Measurements from ENCODE around the gene DPYSL3.
"Not testable (repeated sequence)": the region's sequence is repeated elsewhere in the genome, so short reads cannot be mapped to it uniquely, and the experiment has no call there.

The DPYSL3 gene

GRCh38 chr5:147554261-147554817, 44.5 kb upstream of the DPYSL3 start:
- Histone ChIP-seq H3K4me2 (ENCODE audit: low read length) (peak overlapping the region; percentile 35), H3K27me3 (ENCODE audit: insufficient read depth, low read length) (no peaks in the 10 kb centered on the region), H3K14ac (ENCODE audit: low read length) (no peak overlapping the region), H3K9me3 (ENCODE audit: insufficient read depth, low read depth, low read length) (no peaks in the 10 kb centered on the region), H4K91ac (ENCODE audit: low read depth, low read length) (no peak overlapping the region), H3K4me3 (ENCODE audit: low read depth, low read length) (no peak overlapping the region), H2BK12ac (ENCODE audit: low read length) (no peak overlapping the region), H3K27ac (ENCODE audit: low read depth, low read length) (peak overlapping the region; percentile 69), H4K12ac (ENCODE audit: low read depth, low read length) (no peak overlapping the region), H3K9ac (ENCODE audit: low read length) (no peak overlapping the region), H3K79me1 (ENCODE audit: low read length) (peaks cover 15% of the 10 kb centered on the region), H3K23ac (ENCODE audit: low read length) (no peak overlapping the region), H3K79me2 (ENCODE audit: control insufficient read depth, insufficient read depth, low read length, poor library complexity) (no peaks in the 10 kb centered on the region), H3K36me3 (ENCODE audit: control insufficient read depth in 1 of 2, insufficient read depth in 2 of 2, low read length in 2 of 2) (no peaks in the 10 kb centered on the region), H2AK5ac (ENCODE audit: low read length) (no peak overlapping the region), H3K4ac (ENCODE audit: low read depth, low read length) (no peak overlapping the region), H3K18ac (ENCODE audit: low read length) (no peak overlapping the region), H3K4me1 (ENCODE audit: control insufficient read depth in 1 of 2, insufficient read depth in 2 of 2, low read length in 2 of 2) (peaks cover 7 to 12% of the 10 kb centered on the region in 2 experiments), H2BK120ac (ENCODE audit: insufficient read depth, low read length, poor library complexity) (no peak overlapping the region), H2BK5ac (ENCODE audit: low read depth, low read length, poor library complexity) (no peak overlapping the region), H2AFZ (ENCODE audit: insufficient read depth, low read length, poor library complexity) (no peak overlapping the region), H4K8ac (ENCODE audit: low read depth, low read length) (no peak overlapping the region)
- WGBS (ENCODE audit: extremely low coverage, insufficient coverage, insufficient read length) = no CpG with 5 or more reads among the region's 7 CpGs
- DNase-seq = peak; percentile 19 to 58

GRCh38 chr5:147553817-147554216, 43.9 kb upstream of the DPYSL3 start:
- Histone ChIP-seq H3K14ac (ENCODE audit: low read length) (peak overlapping the region; percentile 25), H4K91ac (ENCODE audit: low read depth, low read length) (peak overlapping the region; percentile 84), H2BK5ac (ENCODE audit: low read depth, low read length, poor library complexity) (peak overlapping the region; percentile 75), H3K79me1 (ENCODE audit: low read length) (peaks cover 15% of the 10 kb centered on the region), H2BK120ac (ENCODE audit: insufficient read depth, low read length, poor library complexity) (peak overlapping the region; percentile 93), H4K8ac (ENCODE audit: low read depth, low read length) (peak overlapping the region; percentile 47), H3K27ac (ENCODE audit: low read depth, low read length) (peak overlapping the region; percentile 54), H3K4me1 (ENCODE audit: control insufficient read depth in 1 of 2, insufficient read depth in 2 of 2, low read length in 2 of 2) (peaks cover 7 to 12% of the 10 kb centered on the region in 2 experiments), H2BK12ac (ENCODE audit: low read length) (peak overlapping the region; percentile 88)
- not testable (repeated sequence) for H3K79me2 ChIP-seq (ENCODE audit: control insufficient read depth, insufficient read depth, low read length, poor library complexity); H3K36me3 ChIP-seq (ENCODE audit: control insufficient read depth in 1 of 2, insufficient read depth in 2 of 2, low read length in 2 of 2); H3K18ac ChIP-seq (ENCODE audit: low read length); DNase-seq; H3K4ac ChIP-seq (ENCODE audit: low read depth, low read length); H4K12ac ChIP-seq (ENCODE audit: low read depth, low read length); H3K23ac ChIP-seq (ENCODE audit: low read length); H2AK5ac ChIP-seq (ENCODE audit: low read length); H3K9me3 ChIP-seq (ENCODE audit: insufficient read depth, low read depth, low read length); H2AFZ ChIP-seq (ENCODE audit: insufficient read depth, low read length, poor library complexity); H3K4me3 ChIP-seq (ENCODE audit: low read depth, low read length); H3K9ac ChIP-seq (ENCODE audit: low read length); H3K4me2 ChIP-seq (ENCODE audit: low read length); H3K27me3 ChIP-seq (ENCODE audit: insufficient read depth, low read length)
- WGBS (ENCODE audit: extremely low coverage, insufficient coverage, insufficient read length) = no CpG with 5 or more reads among the region's 5 CpGs

GRCh38 chr5:147552897-147553296, 43.0 kb upstream of the DPYSL3 start:
- Histone ChIP-seq H4K91ac (ENCODE audit: low read depth, low read length) (no peak overlapping the region), H3K4me3 (ENCODE audit: low read depth, low read length) (no peak overlapping the region), H3K79me2 (ENCODE audit: control insufficient read depth, insufficient read depth, low read length, poor library complexity) (no peaks in the 10 kb centered on the region), H3K27ac (ENCODE audit: low read depth, low read length) (peak overlapping the region; percentile 61), H4K12ac (ENCODE audit: low read depth, low read length) (no peak overlapping the region), H3K23ac (ENCODE audit: low read length) (no peak overlapping the region), H2BK12ac (ENCODE audit: low read length) (no peak overlapping the region), H3K14ac (ENCODE audit: low read length) (no peak overlapping the region), H3K79me1 (ENCODE audit: low read length) (peaks cover 15% of the 10 kb centered on the region), H3K4me1 (ENCODE audit: control insufficient read depth in 1 of 2, insufficient read depth in 2 of 2, low read length in 2 of 2) (peaks cover 7 to 8% of the 10 kb centered on the region in 2 experiments), H3K9ac (ENCODE audit: low read length) (no peak overlapping the region), H3K36me3 (ENCODE audit: control insufficient read depth in 1 of 2, insufficient read depth in 2 of 2, low read length in 2 of 2) (no peaks in the 10 kb centered on the region), H3K4me2 (ENCODE audit: low read length) (no peak overlapping the region), H3K4ac (ENCODE audit: low read depth, low read length) (no peak overlapping the region), H2BK120ac (ENCODE audit: insufficient read depth, low read length, poor library complexity) (no peak overlapping the region), H3K18ac (ENCODE audit: low read length) (no peak overlapping the region), H4K8ac (ENCODE audit: low read depth, low read length) (no peak overlapping the region), H3K27me3 (ENCODE audit: insufficient read depth, low read length) (no peaks in the 10 kb centered on the region), H2BK5ac (ENCODE audit: low read depth, low read length, poor library complexity) (no peak overlapping the region), H2AFZ (ENCODE audit: insufficient read depth, low read length, poor library complexity) (no peak overlapping the region), H3K9me3 (ENCODE audit: insufficient read depth, low read depth, low read length) (no peaks in the 10 kb centered on the region), H2AK5ac (ENCODE audit: low read length) (no peak overlapping the region)
- WGBS (ENCODE audit: extremely low coverage, insufficient coverage, insufficient read length) = no CpG with 5 or more reads among the region's 4 CpGs
- no peak for DNase-seq

GRCh38 chr5:147551677-147552076, 41.8 kb upstream of the DPYSL3 start:
- Histone ChIP-seq H4K8ac (ENCODE audit: low read depth, low read length) (no peak overlapping the region), H3K14ac (ENCODE audit: low read length) (no peak overlapping the region), H3K23ac (ENCODE audit: low read length) (no peak overlapping the region), H2BK120ac (ENCODE audit: insufficient read depth, low read length, poor library complexity) (no peak overlapping the region), H4K91ac (ENCODE audit: low read depth, low read length) (no peak overlapping the region), H3K79me2 (ENCODE audit: control insufficient read depth, insufficient read depth, low read length, poor library complexity) (no peaks in the 10 kb centered on the region), H3K36me3 (ENCODE audit: control insufficient read depth in 1 of 2, insufficient read depth in 2 of 2, low read length in 2 of 2) (no peaks in the 10 kb centered on the region), H3K27me3 (ENCODE audit: insufficient read depth, low read length) (no peaks in the 10 kb centered on the region), H3K4ac (ENCODE audit: low read depth, low read length) (no peak overlapping the region), H2BK5ac (ENCODE audit: low read depth, low read length, poor library complexity) (no peak overlapping the region), H3K27ac (ENCODE audit: low read depth, low read length) (no peak overlapping the region), H3K9me3 (ENCODE audit: insufficient read depth, low read depth, low read length) (no peaks in the 10 kb centered on the region), H4K12ac (ENCODE audit: low read depth, low read length) (no peak overlapping the region), H3K4me1 (ENCODE audit: control insufficient read depth in 1 of 2, insufficient read depth in 2 of 2, low read length in 2 of 2) (peaks cover 7% of the 10 kb centered on the region in 2 experiments), H3K79me1 (ENCODE audit: low read length) (peaks cover 15% of the 10 kb centered on the region), H2AFZ (ENCODE audit: insufficient read depth, low read length, poor library complexity) (no peak overlapping the region), H2AK5ac (ENCODE audit: low read length) (no peak overlapping the region), H3K18ac (ENCODE audit: low read length) (no peak overlapping the region), H3K9ac (ENCODE audit: low read length) (no peak overlapping the region), H2BK12ac (ENCODE audit: low read length) (no peak overlapping the region), H3K4me3 (ENCODE audit: low read depth, low read length) (no peak overlapping the region), H3K4me2 (ENCODE audit: low read length) (no peak overlapping the region)
- no peak for DNase-seq
- no CpG with 5 or more reads among the region's 1 CpG for WGBS (ENCODE audit: extremely low coverage, insufficient coverage, insufficient read length)

Data from trophoblast cell (in vitro differentiated cells and primary cell).